HEK293 (cell line): ENCODE results near the gene ARHGAP24.

Experiments used
- CTCF ChIA-PET: fragments of 350-600 bp; formaldehyde crosslinking; extraction: SDS; loops from one replicate; lab custom pipeline; 2021; ENCODE audit warnings: antibody characterized with exemption; lab: Yijun Ruan, JAX
- POLR2A ChIA-PET: fragments of 300-600 bp; formaldehyde crosslinking; extraction: SDS; loops from one replicate; lab custom pipeline; 2020; ENCODE audit warnings: antibody characterized with exemption, inconsistent platforms; lab: Yijun Ruan, JAX
- H3K27ac ChIP-seq: fragments of 200-500 bp; sonication (Bioruptor generic); 2 replicates; pipeline ENCODE4 v1.5.1; 2014; ENCODE audit warnings: low read depth, low read length, control low read depth, inconsistent platforms; ENCODE audit errors: extremely low read depth
- H3K36me3 ChIP-seq, 2 experiments: fragments of 200-500 bp in 1 of 2; sonication (Bioruptor generic) in 1 of 2; 1 replicate in 1 of 2; 2 replicates in 1 of 2; pipeline ENCODE4 v1.5.1; 2014 to 2017; ENCODE audit warnings: inconsistent platforms in 2 of 2, low read length in 2 of 2; ENCODE audit not compliant: control insufficient read depth in 2 of 2, insufficient read depth in 1 of 2
- H3K4me1 ChIP-seq: fragments of 200-500 bp; sonication (Bioruptor generic); 2 replicates; pipeline ENCODE4 v1.5.1; 2014; ENCODE audit warnings: mild to moderate bottlenecking, low read length, inconsistent platforms; ENCODE audit not compliant: control insufficient read depth, insufficient read depth
- H3K4me3 ChIP-seq: 2 replicates; pipeline ENCODE4 v1.5.1; 2011; ENCODE audit warnings: low read depth, mild to moderate bottlenecking, control low read depth, low read length, moderate library complexity
- H3K9me3 ChIP-seq: fragments of 200-500 bp; sonication (Bioruptor generic); 2 replicates; pipeline ENCODE4 v1.5.1; 2014; ENCODE audit warnings: low read depth, low read length, inconsistent platforms; ENCODE audit not compliant: control insufficient read depth, insufficient read depth
- HIC1 ChIP-seq: fragments of 450-650 bp; formaldehyde crosslinking; IDR thresholded peaks from 2 replicates; pipeline ENCODE4 v1.5.1; 2016; ENCODE audit warnings: missing biosample characterization, missing genetic modification characterization
- KLF16 ChIP-seq: fragments of 450-650 bp; formaldehyde crosslinking; IDR thresholded peaks from 2 replicates; pipeline ENCODE4 v1.5.1; 2017; ENCODE audit warnings: missing biosample characterization, missing genetic modification characterization
- SCRT1 ChIP-seq: fragments of 450-650 bp; formaldehyde crosslinking; IDR thresholded peaks from 2 replicates; pipeline ENCODE4 v1.5.1; 2016; ENCODE audit warnings: missing biosample characterization, missing genetic modification characterization, borderline replicate concordance
- TCF7L2 ChIP-seq: IDR thresholded peaks from 2 replicates; pipeline ENCODE4 v1.6.1; 2011; ENCODE audit warnings: low read depth, mild to moderate bottlenecking, inconsistent platforms, low read length, moderate library complexity, borderline replicate concordance
- ZBTB17 ChIP-seq: fragments of 450-650 bp; formaldehyde crosslinking; IDR thresholded peaks from 2 replicates; pipeline ENCODE4 v1.5.1; 2016; ENCODE audit warnings: missing biosample characterization, missing genetic modification characterization
- ZBTB20 ChIP-seq: fragments of 450-650 bp; formaldehyde crosslinking; IDR thresholded peaks from 2 replicates; pipeline ENCODE4 v1.5.1; 2016; ENCODE audit warnings: missing biosample characterization, missing genetic modification characterization
- ZEB2 ChIP-seq: fragments of 450-650 bp; formaldehyde crosslinking; IDR thresholded peaks from 2 replicates; pipeline ENCODE4 v1.5.1; 2016; ENCODE audit warnings: missing biosample characterization, missing genetic modification characterization
- ZFP69B ChIP-seq: fragments of 450-650 bp; formaldehyde crosslinking; IDR thresholded peaks from 2 replicates; pipeline ENCODE4 v1.5.1; 2016; ENCODE audit warnings: missing biosample characterization, missing genetic modification characterization
- ZIC2 ChIP-seq: fragments of 450-650 bp; formaldehyde crosslinking; IDR thresholded peaks from 2 replicates; pipeline ENCODE4 v1.5.1; 2016; ENCODE audit warnings: missing biosample characterization, missing genetic modification characterization
- ZNF112 ChIP-seq: fragments of 450-650 bp; formaldehyde crosslinking; IDR thresholded peaks from 2 replicates; pipeline ENCODE4 v1.5.0; 2017; ENCODE audit warnings: missing biosample characterization, missing genetic modification characterization
- ZNF114 ChIP-seq: fragments of 450-650 bp; formaldehyde crosslinking; IDR thresholded peaks from 2 replicates; pipeline ENCODE4 v1.5.0; 2017; ENCODE audit warnings: missing biosample characterization, missing genetic modification characterization
- ZNF26 ChIP-seq: fragments of 450-650 bp; formaldehyde crosslinking; IDR thresholded peaks from 2 replicates; pipeline ENCODE4 v1.5.1; 2016; ENCODE audit warnings: missing biosample characterization, missing genetic modification characterization
- ZNF341 ChIP-seq: fragments of 450-650 bp; formaldehyde crosslinking; IDR thresholded peaks from 2 replicates; pipeline ENCODE4; 2016; ENCODE audit warnings: low read depth, missing biosample characterization, missing genetic modification characterization
- ZNF37A ChIP-seq: fragments of 450-650 bp; IDR thresholded peaks from 2 replicates; pipeline ENCODE4 v1.5.1; 2018; ENCODE audit warnings: missing biosample characterization, missing genetic modification characterization
- ZNF521 ChIP-seq: fragments of 450-650 bp; formaldehyde crosslinking; IDR thresholded peaks from 2 replicates; pipeline ENCODE4 v1.5.1; 2017; ENCODE audit warnings: missing biosample characterization, mild to moderate bottlenecking, missing genetic modification characterization
- ZNF555 ChIP-seq: fragments of 450-650 bp; formaldehyde crosslinking; conservative IDR thresholded peaks from 2 replicates; pipeline ENCODE4 v1.5.1; 2017; ENCODE audit warnings: missing biosample characterization, mild to moderate bottlenecking, missing genetic modification characterization, inconsistent platforms
- ZNF701 ChIP-seq: fragments of 450-650 bp; formaldehyde crosslinking; IDR thresholded peaks from 2 replicates; pipeline ENCODE4 v1.5.1; 2016; ENCODE audit warnings: missing biosample characterization, missing genetic modification characterization
- ZNF785 ChIP-seq: fragments of 450-650 bp; formaldehyde crosslinking; IDR thresholded peaks from 2 replicates; pipeline ENCODE4 v1.5.1; 2016; ENCODE audit warnings: missing biosample characterization, missing genetic modification characterization
- ZSCAN30 ChIP-seq: fragments of 450-650 bp; IDR thresholded peaks from 2 replicates; pipeline ENCODE4 v1.5.1; 2018; ENCODE audit warnings: missing biosample characterization, mild to moderate bottlenecking, missing genetic modification characterization, moderate library complexity
- TF ChIP-seq, protein P1 (sequence below): fragments of 450-650 bp; formaldehyde crosslinking; IDR thresholded peaks from 2 replicates; pipeline ENCODE4 v1.5.1; 2016; ENCODE audit warnings: missing biosample characterization, missing genetic modification characterization, borderline replicate concordance

Gene ARHGAP24

DNA sequence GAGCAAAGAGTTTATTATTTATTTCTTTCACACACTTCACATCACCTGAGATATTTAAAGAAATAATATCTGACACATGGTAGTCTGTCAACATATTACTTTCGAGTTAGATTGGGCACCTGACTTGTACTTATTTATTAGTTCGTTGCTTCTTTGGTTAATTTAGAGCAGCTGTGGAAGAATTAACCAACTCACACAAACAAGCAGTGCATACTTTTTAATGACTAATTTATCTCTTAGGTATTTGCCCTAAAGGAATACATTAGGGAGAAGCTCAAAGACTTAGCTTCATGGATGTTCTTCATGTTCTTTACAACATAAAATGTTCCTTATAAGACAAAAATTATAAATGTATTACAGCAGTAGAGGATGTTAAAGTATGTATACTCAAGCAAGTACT is 242.9 kb downstream of the ARHGAP24 start:
- Histone ChIP-seq H3K27ac (no peak overlapping the region), H3K4me1 (no peaks in the 10 kb centered on the region), H3K36me3 (no peaks in the 10 kb centered on the region), H3K4me3 (no peak overlapping the region), H3K9me3 (no peaks in the 10 kb centered on the region)
- CTCF ChIA-PET, result no interaction called here
- POLR2A ChIA-PET, result no interaction called here
- TF ChIP-seq ZNF114, result no peak
- no peak for TF ChIP-seq SCRT1 (tag by site-specific recombination)
- no peak for TF ChIP-seq ZNF785 (tag by site-specific recombination)
- TF ChIP-seq ZNF521 (tag by site-specific recombination), result no peak
- no peak for TF ChIP-seq ZNF341 (tag by site-specific recombination)
- no peak for TF ChIP-seq HIC1 (tag by site-specific recombination)

DNA sequence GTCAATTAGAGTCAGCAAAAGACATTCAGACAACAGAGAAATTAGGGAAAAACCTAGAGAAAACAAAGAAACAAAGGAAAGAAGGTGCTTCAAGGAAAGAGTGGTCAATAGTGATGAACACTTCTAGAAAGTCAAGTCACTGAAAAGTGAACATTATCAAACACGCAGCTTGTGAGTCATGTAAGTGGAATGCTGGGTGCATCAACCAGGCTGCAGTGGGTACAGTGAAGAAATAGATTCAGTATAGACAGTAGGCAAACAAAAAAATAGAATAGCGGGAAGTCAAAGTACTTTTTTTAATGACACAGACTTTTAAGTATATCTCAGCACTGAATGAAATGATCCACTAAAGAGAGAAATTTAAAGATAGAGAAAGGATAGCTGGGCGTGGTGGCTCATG is 245.8 kb downstream of the ARHGAP24 start:
- Histone ChIP-seq H3K4me3 (no peak overlapping the region), H3K36me3 (no peaks in the 10 kb centered on the region), H3K9me3 (no peaks in the 10 kb centered on the region), H3K27ac (no peak overlapping the region), H3K4me1 (no peaks in the 10 kb centered on the region)
- TF ChIP-seq ZBTB17 (tag by site-specific recombination), result no peak
- TF ChIP-seq ZEB2, result no peak
- TF ChIP-seq, protein P1, sequence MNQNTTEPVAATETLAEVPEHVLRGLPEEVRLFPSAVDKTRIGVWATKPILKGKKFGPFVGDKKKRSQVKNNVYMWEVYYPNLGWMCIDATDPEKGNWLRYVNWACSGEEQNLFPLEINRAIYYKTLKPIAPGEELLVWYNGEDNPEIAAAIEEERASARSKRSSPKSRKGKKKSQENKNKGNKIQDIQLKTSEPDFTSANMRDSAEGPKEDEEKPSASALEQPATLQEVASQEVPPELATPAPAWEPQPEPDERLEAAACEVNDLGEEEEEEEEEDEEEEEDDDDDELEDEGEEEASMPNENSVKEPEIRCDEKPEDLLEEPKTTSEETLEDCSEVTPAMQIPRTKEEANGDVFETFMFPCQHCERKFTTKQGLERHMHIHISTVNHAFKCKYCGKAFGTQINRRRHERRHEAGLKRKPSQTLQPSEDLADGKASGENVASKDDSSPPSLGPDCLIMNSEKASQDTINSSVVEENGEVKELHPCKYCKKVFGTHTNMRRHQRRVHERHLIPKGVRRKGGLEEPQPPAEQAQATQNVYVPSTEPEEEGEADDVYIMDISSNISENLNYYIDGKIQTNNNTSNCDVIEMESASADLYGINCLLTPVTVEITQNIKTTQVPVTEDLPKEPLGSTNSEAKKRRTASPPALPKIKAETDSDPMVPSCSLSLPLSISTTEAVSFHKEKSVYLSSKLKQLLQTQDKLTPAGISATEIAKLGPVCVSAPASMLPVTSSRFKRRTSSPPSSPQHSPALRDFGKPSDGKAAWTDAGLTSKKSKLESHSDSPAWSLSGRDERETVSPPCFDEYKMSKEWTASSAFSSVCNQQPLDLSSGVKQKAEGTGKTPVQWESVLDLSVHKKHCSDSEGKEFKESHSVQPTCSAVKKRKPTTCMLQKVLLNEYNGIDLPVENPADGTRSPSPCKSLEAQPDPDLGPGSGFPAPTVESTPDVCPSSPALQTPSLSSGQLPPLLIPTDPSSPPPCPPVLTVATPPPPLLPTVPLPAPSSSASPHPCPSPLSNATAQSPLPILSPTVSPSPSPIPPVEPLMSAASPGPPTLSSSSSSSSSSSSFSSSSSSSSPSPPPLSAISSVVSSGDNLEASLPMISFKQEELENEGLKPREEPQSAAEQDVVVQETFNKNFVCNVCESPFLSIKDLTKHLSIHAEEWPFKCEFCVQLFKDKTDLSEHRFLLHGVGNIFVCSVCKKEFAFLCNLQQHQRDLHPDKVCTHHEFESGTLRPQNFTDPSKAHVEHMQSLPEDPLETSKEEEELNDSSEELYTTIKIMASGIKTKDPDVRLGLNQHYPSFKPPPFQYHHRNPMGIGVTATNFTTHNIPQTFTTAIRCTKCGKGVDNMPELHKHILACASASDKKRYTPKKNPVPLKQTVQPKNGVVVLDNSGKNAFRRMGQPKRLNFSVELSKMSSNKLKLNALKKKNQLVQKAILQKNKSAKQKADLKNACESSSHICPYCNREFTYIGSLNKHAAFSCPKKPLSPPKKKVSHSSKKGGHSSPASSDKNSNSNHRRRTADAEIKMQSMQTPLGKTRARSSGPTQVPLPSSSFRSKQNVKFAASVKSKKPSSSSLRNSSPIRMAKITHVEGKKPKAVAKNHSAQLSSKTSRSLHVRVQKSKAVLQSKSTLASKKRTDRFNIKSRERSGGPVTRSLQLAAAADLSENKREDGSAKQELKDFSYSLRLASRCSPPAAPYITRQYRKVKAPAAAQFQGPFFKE (tag by site-specific recombination), result no peak
- no peak for TF ChIP-seq ZSCAN30 (tag by site-specific recombination)
- TF ChIP-seq ZIC2 (tag by site-specific recombination), result no peak
- no peak for TF ChIP-seq TCF7L2
- no peak for TF ChIP-seq ZFP69B (tag by site-specific recombination)
- no peak for TF ChIP-seq ZNF555
- TF ChIP-seq ZNF112 (tag by site-specific recombination), result no peak
- no peak for TF ChIP-seq ZNF701
- TF ChIP-seq ZBTB20 (tag by site-specific recombination), result no peak
- TF ChIP-seq KLF16 (tag by site-specific recombination), result no peak
- TF ChIP-seq ZNF37A (tag by site-specific recombination), result no peak
- TF ChIP-seq ZNF26, result no peak
- POLR2A ChIA-PET, result no interaction called here
- CTCF ChIA-PET, result interaction anchor here (0.6 kb wide), 1 partner anchor 641 kb away, joined by 4 read pairs; no protein-coding TSS in a partner anchor
